ENCODE results near the gene SON.

Gene SON

GRCh38 chr21:33541756-33542639, 840 bp upstream of the SON start, which contains the start of gene GART:
Gene GART, minus strand, starts transcription at chr21:33542117. Its CDS starts 2,802 bp downstream, at chr21:33539315.
- peak within 1 kb of the TSS; percentile 92 for H3K4me3 ChIP-seq (replicated peaks; ENCODE audit: low read depth, low read length)
- TF ChIP-seq, protein P1, sequence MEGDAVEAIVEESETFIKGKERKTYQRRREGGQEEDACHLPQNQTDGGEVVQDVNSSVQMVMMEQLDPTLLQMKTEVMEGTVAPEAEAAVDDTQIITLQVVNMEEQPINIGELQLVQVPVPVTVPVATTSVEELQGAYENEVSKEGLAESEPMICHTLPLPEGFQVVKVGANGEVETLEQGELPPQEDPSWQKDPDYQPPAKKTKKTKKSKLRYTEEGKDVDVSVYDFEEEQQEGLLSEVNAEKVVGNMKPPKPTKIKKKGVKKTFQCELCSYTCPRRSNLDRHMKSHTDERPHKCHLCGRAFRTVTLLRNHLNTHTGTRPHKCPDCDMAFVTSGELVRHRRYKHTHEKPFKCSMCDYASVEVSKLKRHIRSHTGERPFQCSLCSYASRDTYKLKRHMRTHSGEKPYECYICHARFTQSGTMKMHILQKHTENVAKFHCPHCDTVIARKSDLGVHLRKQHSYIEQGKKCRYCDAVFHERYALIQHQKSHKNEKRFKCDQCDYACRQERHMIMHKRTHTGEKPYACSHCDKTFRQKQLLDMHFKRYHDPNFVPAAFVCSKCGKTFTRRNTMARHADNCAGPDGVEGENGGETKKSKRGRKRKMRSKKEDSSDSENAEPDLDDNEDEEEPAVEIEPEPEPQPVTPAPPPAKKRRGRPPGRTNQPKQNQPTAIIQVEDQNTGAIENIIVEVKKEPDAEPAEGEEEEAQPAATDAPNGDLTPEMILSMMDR (IDR thresholded peaks at IDR 0.05; ENCODE audit: low read length, missing control alignments) = no peak
- peak; percentile 64 for DNase-seq (ENCODE audit: low read depth)

DNA sequence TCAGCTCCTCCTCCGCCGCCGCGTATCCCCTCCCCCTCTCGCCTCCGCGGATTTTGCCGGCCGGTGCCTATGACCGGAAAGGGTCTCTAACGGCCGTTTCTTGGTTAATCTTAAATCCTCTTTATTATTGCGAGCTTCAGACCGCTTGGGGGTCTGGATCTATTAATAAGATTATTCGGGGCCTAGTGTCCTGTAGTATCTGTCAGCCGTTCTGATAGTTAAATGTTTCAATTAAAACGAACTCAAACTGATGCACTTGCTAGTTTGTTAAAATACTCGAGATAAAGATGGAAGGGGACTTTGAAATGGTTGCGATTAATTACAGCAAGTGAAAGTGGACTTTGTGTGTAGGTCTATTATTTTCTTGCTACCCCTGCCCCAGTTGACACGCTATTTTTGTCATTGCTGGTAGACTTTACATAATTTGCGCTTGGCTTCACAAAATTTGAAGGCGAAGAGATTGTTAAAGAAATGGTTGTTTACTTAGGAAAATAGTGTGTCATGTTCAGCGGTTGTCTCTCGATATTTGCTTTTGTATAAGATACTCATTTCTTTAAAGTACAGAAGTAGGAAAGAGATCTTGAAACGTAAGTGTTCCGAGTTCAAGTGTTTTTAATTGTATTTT, 779 bp downstream of the SON start:
- no peak for DNase-seq (ENCODE audit: low read depth)
- peak overlapping the region; percentile 92 for H3K4me3 ChIP-seq (replicated peaks; ENCODE audit: low read depth, low read length)
- TF ChIP-seq, protein P1 (IDR thresholded peaks at IDR 0.05; ENCODE audit: low read length, missing control alignments) = no peak

DNA sequence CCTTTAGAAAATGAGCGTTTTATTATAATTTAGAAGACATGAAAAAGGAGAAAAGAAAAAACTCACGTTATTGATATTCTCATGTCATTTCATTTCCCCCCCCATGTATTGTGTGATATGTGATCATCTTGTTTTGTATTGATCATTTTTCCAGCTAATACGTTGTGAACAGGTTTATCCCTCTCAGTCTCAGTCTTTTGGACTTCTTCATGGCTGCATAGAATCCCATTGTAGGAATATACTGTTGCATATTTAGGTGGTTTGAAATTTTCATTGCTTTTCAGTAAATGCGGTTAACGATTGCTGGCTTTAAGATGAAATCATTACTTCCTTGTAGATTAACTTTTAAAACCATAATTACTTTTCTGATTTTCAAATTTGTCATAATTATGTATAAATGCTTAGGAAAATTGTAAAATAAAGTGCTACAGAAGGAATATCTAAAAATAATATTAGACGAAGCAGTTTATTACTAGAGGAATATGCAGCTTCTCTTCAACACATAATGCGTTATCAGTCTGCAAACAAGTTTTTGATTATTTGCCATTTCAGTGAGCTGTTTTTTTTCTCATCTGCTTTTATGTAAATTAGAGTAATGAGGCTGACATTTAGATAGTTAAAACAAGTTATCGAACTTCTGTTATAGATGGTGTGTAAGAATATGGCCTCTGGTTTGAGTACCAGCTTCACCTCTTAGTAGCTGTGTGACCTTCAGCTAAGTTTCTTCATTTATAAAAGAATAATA, 1.8 kb downstream of the SON start:
- TF ChIP-seq, protein P1 (IDR thresholded peaks at IDR 0.05; ENCODE audit: low read length, missing control alignments) = no peak
- no peak for DNase-seq (ENCODE audit: low read depth)
- H3K4me3 ChIP-seq (replicated peaks; ENCODE audit: low read depth, low read length) = peak overlapping the region; percentile 92

GRCh38 chr21:33546086-33546485, 3.2 kb downstream of the SON start:
- H3K4me3 ChIP-seq (replicated peaks; ENCODE audit: low read depth, low read length) = no peak overlapping the region
- TF ChIP-seq, protein P1 (IDR thresholded peaks at IDR 0.05; ENCODE audit: low read length, missing control alignments) = no peak
- DNase-seq (ENCODE audit: low read depth) = no peak

- TF ChIP-seq, protein P1 (IDR thresholded peaks at IDR 0.05; ENCODE audit: low read length, missing control alignments) = no peak
- H3K4me3 ChIP-seq (replicated peaks; ENCODE audit: low read depth, low read length) = no peak overlapping the region
- no peak for DNase-seq (ENCODE audit: low read depth)
Observed at GRCh38 chr21:33549848-33550771, 7.3 kb downstream of the SON start.
